ENCODE results near the gene SIGLEC6. TPM values are rescaled to one million over a fixed set of nuclear protein-coding genes. Genes with fewer than 3 reads are reported as not detected.

Gene SIGLEC6
- total RNA-seq, 1 donor from 2014 or later: 1.2 TPM

GRCh38 chr19:51541458-51542357, 10.2 kb upstream of the SIGLEC6 start:
- H3K9me3 ChIP-seq: no peaks in the 10 kb centered on the region
- H3K27ac ChIP-seq: no peak overlapping the region
- H3K27me3 ChIP-seq: no peaks in the 10 kb centered on the region
- no peak overlapping the region for H3K4me3 ChIP-seq
- H3K4me1 ChIP-seq: no peaks in the 10 kb centered on the region
- no peaks in the 10 kb centered on the region for H3K36me3 ChIP-seq
- intact Hi-C loops (cut with DNase I): no loop called here
- TF ChIP-seq POLR2A (IDR thresholded peaks at IDR 0.05) (no peak), CTCF (IDR thresholded peaks at IDR 0.05) (no peak), POLR2AphosphoS5 (IDR thresholded peaks at IDR 0.05; ENCODE audit: insufficient read depth in 1 of 2, low read depth in 1 of 2) (no peak)
- DNase-seq (ENCODE audit: extremely low spot score in 2 of 2): no peak

- H3K36me3 ChIP-seq: no peaks in the 10 kb centered on the region
- no peak for TF ChIP-seq CTCF (IDR thresholded peaks at IDR 0.05)
- no peak for TF ChIP-seq POLR2A (IDR thresholded peaks at IDR 0.05)
- no peak for TF ChIP-seq POLR2AphosphoS5 (IDR thresholded peaks at IDR 0.05; ENCODE audit: insufficient read depth in 1 of 2, low read depth in 1 of 2)
- intact Hi-C loops (cut with DNase I): no loop called here
- H3K27ac ChIP-seq: no peak overlapping the region
- H3K4me1 ChIP-seq: no peaks in the 10 kb centered on the region
- H3K9me3 ChIP-seq: no peaks in the 10 kb centered on the region
- DNase-seq (ENCODE audit: extremely low spot score in 2 of 2): no peak
- no peaks in the 10 kb centered on the region for H3K27me3 ChIP-seq
- H3K4me3 ChIP-seq: no peak overlapping the region
Measured at GRCh38 chr19:51539821-51540366, 8.4 kb upstream of the SIGLEC6 start.

- no peak for DNase-seq (ENCODE audit: extremely low spot score in 2 of 2)
- H3K36me3 ChIP-seq: no peaks in the 10 kb centered on the region
- no peaks in the 10 kb centered on the region for H3K4me1 ChIP-seq
- TF ChIP-seq CTCF (IDR thresholded peaks at IDR 0.05) (no peak), POLR2A (IDR thresholded peaks at IDR 0.05) (no peak), POLR2AphosphoS5 (IDR thresholded peaks at IDR 0.05; ENCODE audit: insufficient read depth in 1 of 2, low read depth in 1 of 2) (no peak)
- H3K27me3 ChIP-seq: no peaks in the 10 kb centered on the region
- intact Hi-C loops (cut with DNase I): no loop called here
- H3K4me3 ChIP-seq: no peak overlapping the region
- H3K9me3 ChIP-seq: no peaks in the 10 kb centered on the region
- H3K27ac ChIP-seq: no peak overlapping the region
Measured at GRCh38 chr19:51535535-51535934, 4.1 kb upstream of the SIGLEC6 start.

- Histone ChIP-seq H3K27me3 (no peaks in the 10 kb centered on the region), H3K4me3 (no peak overlapping the region), H3K27ac (no peak overlapping the region), H3K4me1 (no peaks in the 10 kb centered on the region), H3K9me3 (no peaks in the 10 kb centered on the region), H3K36me3 (no peaks in the 10 kb centered on the region)
- intact Hi-C loops (cut with DNase I): loop anchor here (5.0 kb wide), 1 partner anchor 38 kb away; no protein-coding TSS in a partner anchor
- no peak for DNase-seq (ENCODE audit: extremely low spot score in 2 of 2)
- TF ChIP-seq POLR2A (IDR thresholded peaks at IDR 0.05) (no peak), POLR2AphosphoS5 (IDR thresholded peaks at IDR 0.05; ENCODE audit: insufficient read depth in 1 of 2, low read depth in 1 of 2) (no peak), CTCF (IDR thresholded peaks at IDR 0.05) (no peak)
Measured at GRCh38 chr19:51530616-51531015, 854 bp downstream of the SIGLEC6 start.

- no peaks in the 10 kb centered on the region for H3K36me3 ChIP-seq
- intact Hi-C loops (cut with DNase I): no loop called here
- no peak overlapping the region for H3K4me3 ChIP-seq
- H3K27me3 ChIP-seq: no peaks in the 10 kb centered on the region
- no peaks in the 10 kb centered on the region for H3K9me3 ChIP-seq
- H3K27ac ChIP-seq: no peak overlapping the region
- TF ChIP-seq CTCF (IDR thresholded peaks at IDR 0.05) (no peak), POLR2AphosphoS5 (IDR thresholded peaks at IDR 0.05; ENCODE audit: insufficient read depth in 1 of 2, low read depth in 1 of 2) (no peak), POLR2A (IDR thresholded peaks at IDR 0.05) (no peak)
- no peak for DNase-seq (ENCODE audit: extremely low spot score in 2 of 2)
- H3K4me1 ChIP-seq: no peaks in the 10 kb centered on the region
Measured at GRCh38 chr19:51529301-51529700, 2.2 kb downstream of the SIGLEC6 start.
